GM18907 (cell line): ENCODE measurements around the gene KDM2A.

Source experiments
- ATAC-seq: cut with Tn5 transposase; IDR thresholded peaks from one replicate; pipeline ENCODE4 v1.9.1; 2021; ENCODE audit warnings: mild to moderate bottlenecking, moderate library complexity; ENCODE audit not compliant: unreplicated experiment

KDM2A gene

GRCh38 chr11:67118801-67119584, at the start of gene KDM2A:
Gene KDM2A (plus strand): TSS chr11:67119263. CDS start chr11:67121317, 2,054 bp downstream.
- ATAC-seq, result peak; percentile 71

GRCh38 chr11:67071420-67072284, 47.4 kb upstream of the KDM2A start:
- ATAC-seq, result no peak

GRCh38 chr11:67072295-67072694, 46.8 kb upstream of the KDM2A start:
- no peak for ATAC-seq

GRCh38 chr11:67073908-67074307, 45.2 kb upstream of the KDM2A start:
- no peak for ATAC-seq

- no peak for ATAC-seq
These were observed 42.9 kb upstream of the KDM2A start for GRCh38 chr11:67076202-67076601.

GRCh38 chr11:67079065-67079705, 39.9 kb upstream of the KDM2A start:
- no peak for ATAC-seq

GRCh38 chr11:67082071-67082791, 36.8 kb upstream of the KDM2A start:
- no peak for ATAC-seq

- ATAC-seq, result no peak
These were observed 35.2 kb upstream of the KDM2A start for GRCh38 chr11:67083786-67084366.

- no peak for ATAC-seq
These were observed 33.4 kb upstream of the KDM2A start for GRCh38 chr11:67085617-67086016.

- no peak for ATAC-seq
These were observed 28.3 kb upstream of the KDM2A start for GRCh38 chr11:67090717-67091116.

- ATAC-seq, result no peak
These were observed 23.9 kb upstream of the KDM2A start for GRCh38 chr11:67095214-67095507.

GRCh38 chr11:67098799-67099429, 20.1 kb upstream of the KDM2A start:
- no peak for ATAC-seq

- ATAC-seq, result peak; percentile 62
These were observed 19.2 kb upstream of the KDM2A start for GRCh38 chr11:67099831-67100324.

- ATAC-seq, result no peak
These were observed 16.4 kb upstream of the KDM2A start for GRCh38 chr11:67102664-67103063.

GRCh38 chr11:67105964-67106363, 13.1 kb upstream of the KDM2A start:
- no peak for ATAC-seq

- ATAC-seq, result no peak
These were observed 7.8 kb upstream of the KDM2A start for GRCh38 chr11:67111261-67111660.

- no peak for ATAC-seq
These were observed 5.8 kb upstream of the KDM2A start for GRCh38 chr11:67113231-67113721.

GRCh38 chr11:67114275-67114896, 4.7 kb upstream of the KDM2A start:
- no peak for ATAC-seq

GRCh38 chr11:67116758-67117105, 2.3 kb upstream of the KDM2A start:
- no peak for ATAC-seq
